ENCODE measurements around the gene P2RY8. TPM values are rescaled to one million over a fixed set of nuclear protein-coding genes. Genes with fewer than 3 reads are reported as not detected.

P2RY8 gene
- total RNA-seq, 2 experiments from 2014 or later = 62.9 to 65.5 TPM

DNA sequence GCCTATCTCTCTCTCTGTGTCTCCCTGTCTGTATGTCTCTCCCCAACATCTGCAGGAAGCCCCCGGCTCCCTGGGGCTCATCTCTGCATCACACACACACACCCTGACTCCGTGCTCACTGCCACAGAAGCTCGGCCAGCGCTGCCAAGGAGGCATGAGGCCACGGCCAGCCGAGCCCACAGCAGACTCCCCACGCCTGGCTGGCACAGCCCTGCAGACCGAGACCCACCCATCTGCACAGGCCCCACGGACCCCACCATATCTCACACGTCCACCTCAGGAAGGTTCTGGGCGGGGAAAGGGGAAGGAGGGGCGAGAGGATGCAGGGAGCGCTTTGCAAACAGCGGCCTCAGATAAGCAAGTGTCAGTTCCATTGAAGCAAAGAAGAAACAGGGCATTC lies 116.6 kb downstream of the P2RY8 start:
- Mint-ChIP-seq H3K4me1 (ENCODE audit: low read depth) (no peaks in the 10 kb centered on the region), H3K27me3 (ENCODE audit: low read depth) (no peaks in the 10 kb centered on the region), H3K4me3 (no peak overlapping the region), H3K27ac (peak overlapping the region; percentile 3), H3K9me3 (ENCODE audit: insufficient read depth) (peaks cover 6% of the 10 kb centered on the region), H3K36me3 (ENCODE audit: low read depth) (peaks cover 56% of the 10 kb centered on the region)
- ChIA-PET POLR2A (no interaction called here), CTCF (no interaction called here)
- ATAC-seq (no peak), DNase-seq (no peak)

DNA sequence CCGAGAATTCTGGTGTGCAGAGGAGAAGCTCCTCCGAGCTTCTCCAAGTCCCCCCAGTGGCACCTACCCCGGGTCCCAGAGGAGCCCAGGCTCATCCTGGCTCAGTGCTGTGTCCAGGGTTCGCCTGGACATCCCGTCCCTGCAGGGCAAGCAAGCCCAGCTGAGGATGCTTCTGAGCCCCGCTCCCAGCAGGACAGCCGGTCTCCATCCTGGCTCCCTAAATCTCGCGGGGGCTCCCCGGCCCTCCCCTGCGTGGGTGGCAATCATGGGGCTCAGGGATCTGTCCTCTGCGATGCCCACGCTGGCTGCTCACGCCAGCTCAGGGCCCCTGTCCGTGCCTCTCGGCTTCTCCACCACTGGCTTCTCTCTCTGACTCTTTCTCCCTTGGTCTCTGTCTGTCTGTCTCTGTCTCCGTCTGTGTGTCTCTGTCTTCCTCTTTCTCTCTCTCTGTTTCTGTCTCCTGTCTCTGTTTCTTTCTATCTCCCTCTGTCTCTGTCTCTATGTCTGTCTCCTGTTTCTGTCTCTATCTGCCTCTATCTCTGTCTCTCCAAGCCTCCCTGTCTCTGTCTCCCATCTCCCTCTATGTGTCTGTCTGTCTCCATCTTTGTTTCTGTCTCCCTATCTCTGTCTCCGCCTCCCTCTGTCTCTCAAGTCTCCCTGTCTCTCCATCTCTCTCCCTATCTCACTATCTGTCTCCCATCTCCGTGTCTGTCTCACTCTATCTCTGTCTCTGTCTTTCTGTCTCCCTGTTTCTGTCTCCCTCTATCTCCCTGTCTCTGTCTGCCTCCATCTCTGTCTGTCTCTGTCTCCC lies 117.2 kb downstream of the P2RY8 start:
- peaks cover 6% of the 10 kb centered on the region for H3K9me3 Mint-ChIP-seq (ENCODE audit: insufficient read depth)
- ChIA-PET POLR2A (no interaction called here), CTCF (no interaction called here)
- ATAC-seq = no peak
- DNase-seq = no peak
- no peaks in the 10 kb centered on the region for H3K4me1 Mint-ChIP-seq (ENCODE audit: low read depth)
- H3K4me3 Mint-ChIP-seq = no peak overlapping the region
- peak overlapping the region; percentile 3 for H3K27ac Mint-ChIP-seq
- H3K27me3 Mint-ChIP-seq (ENCODE audit: low read depth) = no peaks in the 10 kb centered on the region
- H3K36me3 Mint-ChIP-seq (ENCODE audit: low read depth) = peaks cover 54% of the 10 kb centered on the region

DNA sequence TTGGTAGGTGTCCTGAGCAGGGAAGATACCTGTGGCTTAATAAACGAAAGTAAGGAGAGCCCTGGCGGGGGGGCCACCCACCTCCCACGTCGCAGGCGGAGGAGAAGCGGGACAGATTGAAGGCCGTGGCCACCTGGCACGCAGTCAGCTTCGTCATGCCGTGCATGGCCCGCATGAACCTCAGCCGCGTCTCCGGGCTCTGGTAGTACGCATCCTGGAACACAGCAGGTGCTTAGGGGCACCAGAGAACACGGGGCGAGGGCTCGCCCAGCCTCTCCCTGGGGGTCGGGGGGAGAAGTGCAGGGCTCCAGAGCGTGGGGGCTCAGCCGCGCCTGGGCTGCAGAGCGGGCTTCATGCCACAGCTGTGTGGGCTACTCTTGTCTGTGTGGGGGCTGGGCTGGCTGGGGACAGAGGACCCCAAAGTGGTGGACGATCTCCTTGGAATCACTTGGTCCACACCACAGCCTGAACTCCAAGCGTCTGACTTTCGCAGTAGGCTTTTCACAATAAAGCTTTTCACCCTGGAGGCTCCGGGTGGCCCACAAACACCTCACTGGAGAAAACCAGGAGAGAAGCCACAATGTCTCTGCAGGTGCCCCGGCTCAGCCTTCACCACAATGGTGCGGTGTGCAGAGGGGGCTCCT lies 118.0 kb downstream of the P2RY8 start:
- ATAC-seq (no peak), DNase-seq (no peak)
- peaks cover 53% of the 10 kb centered on the region for H3K36me3 Mint-ChIP-seq (ENCODE audit: low read depth)
- H3K4me1 Mint-ChIP-seq (ENCODE audit: low read depth) = no peaks in the 10 kb centered on the region
- no peak overlapping the region for H3K27ac Mint-ChIP-seq
- H3K27me3 Mint-ChIP-seq (ENCODE audit: low read depth) = no peaks in the 10 kb centered on the region
- ChIA-PET POLR2A (no interaction called here), CTCF (no interaction called here)
- no peak overlapping the region for H3K4me3 Mint-ChIP-seq
- peaks cover 6% of the 10 kb centered on the region for H3K9me3 Mint-ChIP-seq (ENCODE audit: insufficient read depth)

DNA sequence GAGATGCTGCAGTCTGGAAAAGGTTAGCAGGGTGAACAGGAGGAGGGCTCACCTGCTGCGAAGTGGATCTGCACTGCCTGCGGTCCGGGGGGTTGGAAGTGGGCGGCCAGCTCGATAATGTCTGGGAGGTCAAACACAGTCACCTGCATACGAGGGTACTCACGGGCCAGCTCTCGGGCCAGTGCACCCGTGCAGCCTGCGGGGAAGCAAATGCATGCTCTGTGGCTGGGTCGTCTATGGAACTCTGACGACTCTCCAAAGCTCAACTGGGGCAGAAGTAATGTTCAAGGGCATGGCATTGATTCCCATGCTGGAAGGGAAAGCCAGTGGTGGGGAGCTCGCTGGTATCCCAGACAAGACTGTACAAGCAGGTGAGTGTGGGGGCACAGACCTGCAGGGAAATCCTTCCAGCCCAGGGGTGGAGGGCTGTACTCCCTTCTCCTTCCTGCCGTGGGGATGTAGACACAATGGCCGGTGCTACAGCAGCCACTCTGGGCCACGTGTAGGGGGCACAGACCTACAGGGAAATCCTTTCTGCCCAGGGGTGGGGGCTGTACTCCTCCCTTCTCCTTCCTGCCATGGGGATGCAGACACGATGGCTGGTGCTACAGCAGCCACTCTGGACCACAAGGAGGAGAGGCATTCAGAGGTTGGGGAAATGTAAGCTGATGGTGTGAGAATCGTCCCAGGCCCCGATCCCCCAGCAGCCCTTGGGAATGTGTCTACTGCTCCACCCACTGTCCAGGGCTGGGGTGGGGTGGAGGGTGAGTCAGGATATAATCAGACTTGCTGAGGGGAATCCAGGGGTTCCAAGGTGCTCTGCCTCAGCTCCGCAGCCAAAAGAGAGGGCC lies 118.8 kb downstream of the P2RY8 start:
- ChIA-PET POLR2A (no interaction called here), CTCF (no interaction called here)
- Mint-ChIP-seq H3K4me3 (no peak overlapping the region), H3K27ac (no peak overlapping the region), H3K4me1 (ENCODE audit: low read depth) (no peaks in the 10 kb centered on the region), H3K27me3 (ENCODE audit: low read depth) (no peaks in the 10 kb centered on the region), H3K9me3 (ENCODE audit: insufficient read depth) (peaks cover 6% of the 10 kb centered on the region), H3K36me3 (ENCODE audit: low read depth) (peaks cover 52% of the 10 kb centered on the region)
- ATAC-seq = no peak
- DNase-seq = no peak

DNA sequence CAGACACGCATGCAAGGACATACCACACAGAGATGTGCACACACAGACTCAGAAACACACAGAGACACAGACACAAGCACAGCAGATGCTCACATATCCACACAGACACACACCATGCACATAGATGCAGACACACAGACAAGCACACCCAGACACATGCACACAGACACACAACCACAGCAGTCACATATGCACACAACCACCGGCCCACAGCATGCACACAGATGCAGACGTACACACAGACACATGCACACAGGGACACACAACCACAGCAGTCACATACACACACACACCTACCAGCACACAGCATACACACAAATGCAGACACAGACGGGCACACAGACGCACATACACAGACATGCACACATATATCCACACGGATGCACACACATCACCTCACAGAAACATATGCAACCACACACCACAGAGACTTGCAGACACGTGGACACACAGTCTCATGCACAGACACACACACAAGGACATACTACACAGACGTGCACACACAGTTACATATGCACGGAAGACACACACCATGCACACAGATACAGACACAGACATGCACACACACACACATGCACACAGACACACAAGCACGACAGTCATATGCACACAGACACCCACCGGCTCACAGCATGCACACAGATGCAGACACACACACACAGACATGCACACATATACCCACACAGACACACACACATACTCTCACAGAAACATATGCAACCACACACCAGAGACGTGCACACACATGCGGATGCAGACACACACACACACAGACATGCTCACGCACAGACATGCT lies 119.8 kb downstream of the P2RY8 start:
- DNase-seq = no peak
- no peak overlapping the region for H3K27ac Mint-ChIP-seq
- ATAC-seq = no peak
- ChIA-PET CTCF (no interaction called here), POLR2A (no interaction called here)
- peaks cover 50% of the 10 kb centered on the region for H3K36me3 Mint-ChIP-seq (ENCODE audit: low read depth)
- no peak overlapping the region for H3K4me3 Mint-ChIP-seq
- no peaks in the 10 kb centered on the region for H3K4me1 Mint-ChIP-seq (ENCODE audit: low read depth)
- peaks cover 6% of the 10 kb centered on the region for H3K9me3 Mint-ChIP-seq (ENCODE audit: insufficient read depth)
- H3K27me3 Mint-ChIP-seq (ENCODE audit: low read depth) = no peaks in the 10 kb centered on the region

DNA sequence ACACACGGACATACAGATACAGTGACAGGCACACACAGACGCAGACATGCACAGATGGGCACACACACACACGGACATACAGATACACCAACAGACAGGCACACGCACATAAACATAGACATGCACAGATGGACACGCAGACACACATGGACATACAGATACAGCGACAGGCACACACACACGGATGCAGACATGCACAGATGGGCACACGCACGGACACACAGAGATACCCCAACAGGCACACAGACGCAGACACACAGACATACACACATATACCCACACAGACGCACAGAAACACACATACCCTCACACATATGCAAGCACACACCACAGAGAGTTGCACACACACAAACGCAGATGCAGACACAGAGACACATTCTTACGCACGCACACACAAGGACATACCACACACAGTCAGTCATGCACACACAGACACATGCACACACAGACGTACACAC lies 120.6 kb downstream of the P2RY8 start:
- DNase-seq (no peak), ATAC-seq (no peak)
- no peak overlapping the region for H3K27ac Mint-ChIP-seq
- H3K4me1 Mint-ChIP-seq (ENCODE audit: low read depth) = no peaks in the 10 kb centered on the region
- peaks cover 1% of the 10 kb centered on the region for H3K9me3 Mint-ChIP-seq (ENCODE audit: insufficient read depth)
- POLR2A ChIA-PET = no interaction called here
- peaks cover 47% of the 10 kb centered on the region for H3K36me3 Mint-ChIP-seq (ENCODE audit: low read depth)
- H3K27me3 Mint-ChIP-seq (ENCODE audit: low read depth) = no peaks in the 10 kb centered on the region
- CTCF ChIA-PET = no interaction called here
- no peak overlapping the region for H3K4me3 Mint-ChIP-seq

Other genes with a start within 250 kb of the P2RY8 start
- under 1 TPM; 0.60 to 0.61 TPM for gene IL3RA, start 200.4 kb downstream of the P2RY8 start, total RNA-seq
- gene SLC25A6, start 145.1 kb downstream of the P2RY8 start, total RNA-seq = 100 to 1,000 TPM; 273 to 293 TPM
- gene ASMTL, start 84.3 kb downstream of the P2RY8 start, total RNA-seq = 10 to 100 TPM; 45.3 to 45.9 TPM
- gene AKAP17A, start 54.4 kb upstream of the P2RY8 start, total RNA-seq = 10 to 100 TPM; 62.5 to 66.4 TPM
- gene ASMT, start 77.9 kb upstream of the P2RY8 start, total RNA-seq = under 1 TPM in 1 of 2 experiments, not detected in 1; 0.29 TPM